Panc1 (cell line): ENCODE measurements around the gene SCFD1. TPM values are rescaled to one million over a fixed set of nuclear protein-coding genes. Genes with fewer than 3 reads are reported as not detected.
"Not testable (repeated sequence)": the region's sequence is repeated elsewhere in the genome, so short reads cannot be mapped to it uniquely, and the experiment has no call there.

ENCODE experiments used
- ATAC-seq: fragments of 200-7000 bp; cut with Tn5 transposase; 2 replicates; pipeline ENCODE4 v1.9.1; 2020; ENCODE audit warnings: mild to moderate bottlenecking, moderate library complexity
- BruUV-seq: library from RNA; stranded (reverse); fragments of 400-500 nt; replicated peaks from 2 replicates; lab custom pipeline; 2021; lab: Mats Ljungman, UMichigan
- CTCF ChIA-PET: fragments of 300-600 bp; sonication (Branson Sonifier 250); formaldehyde crosslinking; loops from one replicate; lab custom pipeline; 2022; ENCODE audit warnings: antibody characterized with exemption; lab: Charles Lee
- POLR2A ChIA-PET: fragments of 300-600 bp; sonication (Branson Sonifier 250); formaldehyde crosslinking; loops from one replicate; lab custom pipeline; 2022; ENCODE audit warnings: antibody characterized with exemption; lab: Charles Lee
- DNase-seq: peaks from one replicate; pipeline ENCODE4 v3.0.0-alpha.2; 2010; ENCODE audit warnings: low read depth, low spot score
- H3K27ac ChIP-seq: 2 replicates; pipeline ENCODE4 v1.5.1; 2011; ENCODE audit warnings: mild to moderate bottlenecking, low read length, inconsistent platforms
- H3K27me3 ChIP-seq: fragments of 200-500 bp; sonication (Bioruptor generic); 2 replicates; pipeline ENCODE4 v1.6.0; 2014; ENCODE audit warnings: low read length, inconsistent platforms; ENCODE audit not compliant: control insufficient read depth, insufficient read depth
- H3K36me3 ChIP-seq: fragments of 200-500 bp; sonication (Bioruptor generic); 2 replicates; pipeline ENCODE4 v1.5.1; 2014; ENCODE audit warnings: inconsistent platforms, mild to moderate bottlenecking, low read length, moderate library complexity; ENCODE audit not compliant: control insufficient read depth, insufficient read depth
- H3K4me1 ChIP-seq: 2 replicates; pipeline ENCODE4 v1.5.1; 2011; ENCODE audit warnings: inconsistent platforms, mild to moderate bottlenecking, low read length, moderate library complexity; ENCODE audit not compliant: control insufficient read depth, insufficient read depth
- H3K4me3 ChIP-seq, 2 experiments: 2 replicates each; pipeline ENCODE4 v1.5.1; 2011 to 2012; ENCODE audit warnings: low read depth in 2 of 2, low read length in 2 of 2, mild to moderate bottlenecking in 2 of 2, inconsistent platforms in 1 of 2, moderate library complexity in 1 of 2
- H3K9me3 ChIP-seq: fragments of 200-500 bp; sonication (Bioruptor generic); 2 replicates; pipeline ENCODE4 v1.5.1; 2014; ENCODE audit warnings: low read depth, mild to moderate bottlenecking, inconsistent platforms, low read length, moderate library complexity; ENCODE audit not compliant: control insufficient read depth, insufficient read depth
- POLR2AphosphoS5 ChIP-seq: IDR thresholded peaks from 2 replicates; pipeline ENCODE4 v1.6.1; 2012; ENCODE audit warnings: mild to moderate bottlenecking, low read depth, low read length, moderate library complexity
- REST ChIP-seq, 2 experiments: IDR thresholded peaks; 2 replicates each; pipeline ENCODE4 v1.6.1; 2011 to 2012; ENCODE audit warnings: low read depth in 2 of 2, control low read depth in 1 of 2, low read length in 1 of 2, mild to moderate bottlenecking in 1 of 2, moderate library complexity in 1 of 2; ENCODE audit not compliant: insufficient read depth in 1 of 2
- SIN3A ChIP-seq: IDR thresholded peaks from 2 replicates; pipeline ENCODE4 v1.6.1; 2012; ENCODE audit warnings: low read depth, mild to moderate bottlenecking, low read length, moderate library complexity, borderline replicate concordance; ENCODE audit not compliant: insufficient read depth
- TCF7L2 ChIP-seq: IDR thresholded peaks from 2 replicates; pipeline ENCODE4 v1.6.1; 2011; ENCODE audit warnings: mild to moderate bottlenecking, low read depth, low read length, inconsistent platforms
- in situ Hi-C: cut with HindIII; loops from 2 replicates; pipeline ENCODE4 v1.10.0; 2016; ENCODE audit warnings: low sequenced_read_pairs, low pct_unique_long_range_greater_than_20kb
- intact Hi-C: fragments of 100-400 bp; cut with micrococcal nuclease; formaldehyde crosslinking; loops from one replicate; pipeline ENCODE4 v1.10.0; 2022; ENCODE audit not compliant: unreplicated experiment
- total RNA-seq: library from RNA; stranded (reverse); gene quantifications from one replicate; pipeline ENCODE4 v1.2.1, GENCODE V29; 2021; ENCODE audit not compliant: unreplicated experiment
- TF ChIP-seq, protein P1 (sequence below): fragments of 450-650 bp; IDR thresholded peaks from 2 replicates; pipeline ENCODE4 v1.5.1; 2017; ENCODE audit warnings: mild to moderate bottlenecking

SCFD1 gene
- total RNA-seq, 1 experiment from 2014 or later = 43.8 TPM

- Histone ChIP-seq H3K27ac (no peak overlapping the region), H3K9me3 (no peaks in the 10 kb centered on the region; the same call in 1 of the 2 replicates), H3K36me3 (peaks cover 9% of the 10 kb centered on the region; the same call in 1 of the 2 replicates), H3K27me3 (no peaks in the 10 kb centered on the region), H3K4me3 (no peak overlapping the region), H3K4me1 (no peaks in the 10 kb centered on the region)
- TF ChIP-seq TCF7L2 (no peak), SIN3A (no peak), REST (IDR thresholded peaks at IDR 0.05; ENCODE audit: insufficient read depth in 1 of 2, low read depth in 2 of 2, low read length in 1 of 2) (no peak), POLR2AphosphoS5 (no peak)
- TF ChIP-seq, protein P1, sequence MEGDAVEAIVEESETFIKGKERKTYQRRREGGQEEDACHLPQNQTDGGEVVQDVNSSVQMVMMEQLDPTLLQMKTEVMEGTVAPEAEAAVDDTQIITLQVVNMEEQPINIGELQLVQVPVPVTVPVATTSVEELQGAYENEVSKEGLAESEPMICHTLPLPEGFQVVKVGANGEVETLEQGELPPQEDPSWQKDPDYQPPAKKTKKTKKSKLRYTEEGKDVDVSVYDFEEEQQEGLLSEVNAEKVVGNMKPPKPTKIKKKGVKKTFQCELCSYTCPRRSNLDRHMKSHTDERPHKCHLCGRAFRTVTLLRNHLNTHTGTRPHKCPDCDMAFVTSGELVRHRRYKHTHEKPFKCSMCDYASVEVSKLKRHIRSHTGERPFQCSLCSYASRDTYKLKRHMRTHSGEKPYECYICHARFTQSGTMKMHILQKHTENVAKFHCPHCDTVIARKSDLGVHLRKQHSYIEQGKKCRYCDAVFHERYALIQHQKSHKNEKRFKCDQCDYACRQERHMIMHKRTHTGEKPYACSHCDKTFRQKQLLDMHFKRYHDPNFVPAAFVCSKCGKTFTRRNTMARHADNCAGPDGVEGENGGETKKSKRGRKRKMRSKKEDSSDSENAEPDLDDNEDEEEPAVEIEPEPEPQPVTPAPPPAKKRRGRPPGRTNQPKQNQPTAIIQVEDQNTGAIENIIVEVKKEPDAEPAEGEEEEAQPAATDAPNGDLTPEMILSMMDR = peak; percentile 45; the same call in 1 of the 2 replicates
- intact Hi-C loops = no loop called here
- CTCF ChIA-PET = no interaction called here
- ATAC-seq (no peak), DNase-seq (no peak)
- POLR2A ChIA-PET = no interaction called here
- BruUV-seq = no TSS peak
- in situ Hi-C loops = no loop called here
Measured at GRCh38 chr14:30681752-30682355, 59.7 kb downstream of the SCFD1 start.

GRCh38 chr14:30690487-30691355, 68.6 kb downstream of the SCFD1 start:
- H3K36me3 ChIP-seq, H3K27me3 ChIP-seq, H3K4me1 ChIP-seq, H3K4me3 ChIP-seq, BruUV-seq, H3K9me3 ChIP-seq, CTCF ChIA-PET, DNase-seq, H3K27ac ChIP-seq, intact Hi-C loops, in situ Hi-C loops, POLR2A ChIA-PET, ATAC-seq: not testable (repeated sequence)
